Vagina (tissue), 2 donors: ENCODE data around the gene KDM4E.

Source experiments
- POLR2A ChIP-seq, 2 donors: fragments of 450-650 bp; IDR thresholded peaks; one replicate each; pipeline ENCODE4 v1.6.1; 2017; ENCODE audit warnings: antibody characterized with exemption in 2 of 2, mild to moderate bottlenecking in 2 of 2, moderate library complexity in 2 of 2
- POLR2AphosphoS5 ChIP-seq, 2 donors: sonication (generic); formaldehyde crosslinking; IDR thresholded peaks; one replicate each; pipeline ENCODE4 v1.9.0; 2017; ENCODE audit warnings: antibody characterized with exemption in 2 of 2, mild to moderate bottlenecking in 2 of 2, low read depth in 1 of 2; ENCODE audit not compliant: insufficient read depth in 1 of 2
- TF ChIP-seq, protein P1 (sequence below), 3 experiments: fragments of 450-650 bp in 2 of 3; fragments of 200-600 bp in 1 of 3; sonication (generic) in 1 of 3; IDR thresholded peaks; one replicate each; pipeline ENCODE4 v1.5.1; 2017 to 2019; ENCODE audit warnings: antibody characterized with exemption in 3 of 3, mild to moderate bottlenecking in 2 of 3, moderate library complexity in 2 of 3

DNA sequence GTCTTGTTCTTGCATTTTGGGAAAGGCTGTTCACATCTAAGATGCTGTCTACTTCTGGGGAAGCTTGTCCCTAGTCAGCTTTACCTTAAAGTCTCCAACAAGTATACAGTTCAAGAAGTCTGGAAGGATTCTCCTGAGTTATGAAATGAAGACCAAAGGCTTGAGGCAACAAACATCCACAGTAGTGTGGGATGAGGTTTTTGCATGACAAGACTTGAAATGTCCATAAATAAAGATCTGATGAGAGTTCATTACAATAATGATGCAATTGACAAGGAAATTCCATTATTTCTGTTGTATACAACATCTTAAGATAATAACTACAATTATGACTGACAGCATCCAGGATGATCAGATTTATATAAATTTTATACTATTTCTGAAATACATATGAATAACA lies 21.3 kb upstream of the KDM4E start:
- TF ChIP-seq, protein P1, sequence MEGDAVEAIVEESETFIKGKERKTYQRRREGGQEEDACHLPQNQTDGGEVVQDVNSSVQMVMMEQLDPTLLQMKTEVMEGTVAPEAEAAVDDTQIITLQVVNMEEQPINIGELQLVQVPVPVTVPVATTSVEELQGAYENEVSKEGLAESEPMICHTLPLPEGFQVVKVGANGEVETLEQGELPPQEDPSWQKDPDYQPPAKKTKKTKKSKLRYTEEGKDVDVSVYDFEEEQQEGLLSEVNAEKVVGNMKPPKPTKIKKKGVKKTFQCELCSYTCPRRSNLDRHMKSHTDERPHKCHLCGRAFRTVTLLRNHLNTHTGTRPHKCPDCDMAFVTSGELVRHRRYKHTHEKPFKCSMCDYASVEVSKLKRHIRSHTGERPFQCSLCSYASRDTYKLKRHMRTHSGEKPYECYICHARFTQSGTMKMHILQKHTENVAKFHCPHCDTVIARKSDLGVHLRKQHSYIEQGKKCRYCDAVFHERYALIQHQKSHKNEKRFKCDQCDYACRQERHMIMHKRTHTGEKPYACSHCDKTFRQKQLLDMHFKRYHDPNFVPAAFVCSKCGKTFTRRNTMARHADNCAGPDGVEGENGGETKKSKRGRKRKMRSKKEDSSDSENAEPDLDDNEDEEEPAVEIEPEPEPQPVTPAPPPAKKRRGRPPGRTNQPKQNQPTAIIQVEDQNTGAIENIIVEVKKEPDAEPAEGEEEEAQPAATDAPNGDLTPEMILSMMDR (IDR thresholded peaks at IDR 0.05) = no peak
- TF ChIP-seq POLR2AphosphoS5 (IDR thresholded peaks at IDR 0.05; ENCODE audit: insufficient read depth in 1 of 2, low read depth in 1 of 2) (no peak), POLR2A (IDR thresholded peaks at IDR 0.05) (no peak)
